ENCODE results near the gene DUSP22.

Gene DUSP22

GRCh38 chr6:308768-309167, 16.5 kb downstream of the DUSP22 start:
- H3F3A ChIP-seq (ENCODE audit: control insufficient read depth, insufficient read depth), result no peaks in the 10 kb centered on the region
- no peaks in the 10 kb centered on the region for H3K27me3 ChIP-seq (ENCODE audit: control insufficient read depth, low read length)
- TF ChIP-seq EZH2phosphoT487 (IDR thresholded peaks at IDR 0.05; ENCODE audit: borderline replicate concordance, low read length), result no peak
- no peak for TF ChIP-seq CTCF (IDR thresholded peaks at IDR 0.05; ENCODE audit: low read depth, low read length, poor library complexity, severe bottlenecking)
- H3K9me3 ChIP-seq (ENCODE audit: control insufficient read depth, insufficient read depth, low read length), result no peaks in the 10 kb centered on the region
- H3K79me2 ChIP-seq (ENCODE audit: control insufficient read depth, low read length), result no peaks in the 10 kb centered on the region
- H3K4me3 ChIP-seq (ENCODE audit: low read length), result no peak overlapping the region
- no peaks in the 10 kb centered on the region for H4K20me1 ChIP-seq (ENCODE audit: control insufficient read depth, insufficient read depth, low read depth, low read length)
- no peak overlapping the region for H3K4me2 ChIP-seq (ENCODE audit: low read length)
- H3K9me2 ChIP-seq (replicated peaks; ENCODE audit: control insufficient read depth, low read length), result no peaks in the 10 kb centered on the region
- H3K4me1 ChIP-seq (ENCODE audit: control insufficient read depth, low read length), result peaks cover 35% of the 10 kb centered on the region
- H3K27ac ChIP-seq (ENCODE audit: low read depth, low read length), result no peak overlapping the region
- no peaks in the 10 kb centered on the region for H3K36me3 ChIP-seq (ENCODE audit: control insufficient read depth, low read length)

- Histone ChIP-seq H3K27me3 (ENCODE audit: control insufficient read depth, low read length) (no peaks in the 10 kb centered on the region), H3F3A (ENCODE audit: control insufficient read depth, insufficient read depth) (no peaks in the 10 kb centered on the region), H4K20me1 (ENCODE audit: control insufficient read depth, insufficient read depth, low read depth, low read length) (no peaks in the 10 kb centered on the region), H3K4me3 (ENCODE audit: low read length) (no peak overlapping the region), H3K4me2 (ENCODE audit: low read length) (no peak overlapping the region), H3K9me3 (ENCODE audit: control insufficient read depth, insufficient read depth, low read length) (no peaks in the 10 kb centered on the region), H3K79me2 (ENCODE audit: control insufficient read depth, low read length) (no peaks in the 10 kb centered on the region), H3K36me3 (ENCODE audit: control insufficient read depth, low read length) (no peaks in the 10 kb centered on the region), H3K9me2 (replicated peaks; ENCODE audit: control insufficient read depth, low read length) (no peaks in the 10 kb centered on the region), H3K4me1 (ENCODE audit: control insufficient read depth, low read length) (peaks cover 34% of the 10 kb centered on the region), H3K27ac (ENCODE audit: low read depth, low read length) (no peak overlapping the region)
- no peak for TF ChIP-seq EZH2phosphoT487 (IDR thresholded peaks at IDR 0.05; ENCODE audit: borderline replicate concordance, low read length)
- TF ChIP-seq CTCF (IDR thresholded peaks at IDR 0.05; ENCODE audit: low read depth, low read length, poor library complexity, severe bottlenecking), result no peak
Measured at GRCh38 chr6:309947-310346, 17.7 kb downstream of the DUSP22 start.

GRCh38 chr6:310671-311070, 18.4 kb downstream of the DUSP22 start:
- no peaks in the 10 kb centered on the region for H3K79me2 ChIP-seq (ENCODE audit: control insufficient read depth, low read length)
- no peaks in the 10 kb centered on the region for H3K9me3 ChIP-seq (ENCODE audit: control insufficient read depth, insufficient read depth, low read length)
- no peaks in the 10 kb centered on the region for H3K9me2 ChIP-seq (replicated peaks; ENCODE audit: control insufficient read depth, low read length)
- peaks cover 27% of the 10 kb centered on the region for H3K4me1 ChIP-seq (ENCODE audit: control insufficient read depth, low read length)
- TF ChIP-seq CTCF (IDR thresholded peaks at IDR 0.05; ENCODE audit: low read depth, low read length, poor library complexity, severe bottlenecking) (no peak), EZH2phosphoT487 (IDR thresholded peaks at IDR 0.05; ENCODE audit: borderline replicate concordance, low read length) (no peak)
- no peak overlapping the region for H3K27ac ChIP-seq (ENCODE audit: low read depth, low read length)
- H3K4me2 ChIP-seq (ENCODE audit: low read length), result no peak overlapping the region
- no peaks in the 10 kb centered on the region for H3K27me3 ChIP-seq (ENCODE audit: control insufficient read depth, low read length)
- H3K4me3 ChIP-seq (ENCODE audit: low read length), result no peak overlapping the region
- H4K20me1 ChIP-seq (ENCODE audit: control insufficient read depth, insufficient read depth, low read depth, low read length), result no peaks in the 10 kb centered on the region
- H3F3A ChIP-seq (ENCODE audit: control insufficient read depth, insufficient read depth), result no peaks in the 10 kb centered on the region
- H3K36me3 ChIP-seq (ENCODE audit: control insufficient read depth, low read length), result no peaks in the 10 kb centered on the region
